Kidney (tissue), 14 donors: ENCODE data around the gene EGLN2. TPM values are rescaled to one million over a fixed set of nuclear protein-coding genes. Genes with fewer than 3 reads are reported as not detected.
A peak's percentile ranks its signal among the peaks of the same experiment; 100 is the strongest.

Experiments
- DNase-seq, 5 donors: peaks; one replicate each; pipeline ENCODE4 v3.0.0-alpha.2; 2013 to 2020
- FAIRE-seq: peaks from 2 replicates; lab custom pipeline; 2012; peaks lifted over from hg19 to GRCh38; lab: Jason Lieb, UNC
- H3K27ac ChIP-seq, 2 donors: one replicate each; pipeline ENCODE4 v1.7.0; 2013; ENCODE audit warnings: low read depth in 2 of 2, low read length in 2 of 2, inconsistent platforms in 1 of 2
- H3K27me3 ChIP-seq: one replicate; pipeline ENCODE4 v1.7.1; 2013; ENCODE audit warnings: low read length, inconsistent platforms; ENCODE audit not compliant: control insufficient read depth, insufficient read depth
- H3K36me3 ChIP-seq, 3 donors: one replicate each; pipeline versions ENCODE4 v1.7.0 to v1.7.1; 2013; ENCODE audit warnings: low read length in 3 of 3, control low read depth in 1 of 3, inconsistent platforms in 1 of 3; ENCODE audit not compliant: insufficient read depth in 3 of 3, control insufficient read depth in 2 of 3
- H3K4me1 ChIP-seq, 3 donors: one replicate each; pipeline versions ENCODE4 v1.7.0 to v1.7.1; 2013; ENCODE audit warnings: low read length in 3 of 3, inconsistent platforms in 1 of 3, low read depth in 1 of 3; ENCODE audit not compliant: control insufficient read depth in 2 of 3, insufficient read depth in 2 of 3
- H3K4me3 ChIP-seq, 3 donors: one replicate each; pipeline versions ENCODE4 v1.7.0 to v1.8.1; 2013; ENCODE audit warnings: low read length in 3 of 3, control low read depth in 1 of 3, inconsistent platforms in 1 of 3
- H3K9ac ChIP-seq, 3 donors: one replicate each; pipeline versions ENCODE4 v1.7.0 to v1.7.1; 2013; ENCODE audit warnings: low read length in 3 of 3, control low read depth in 1 of 3, inconsistent platforms in 1 of 3
- H3K9me3 ChIP-seq, 3 donors: one replicate each; pipeline versions ENCODE4 v1.7.0 to v1.7.1; 2013; ENCODE audit warnings: low read length in 3 of 3, control low read depth in 1 of 3, inconsistent platforms in 1 of 3; ENCODE audit not compliant: control insufficient read depth in 2 of 3, insufficient read depth in 1 of 3
- CTCF ChIP-seq: IDR thresholded peaks from 3 replicates; pipeline ENCODE4 v1.5.1; 2012; ENCODE audit warnings: mild to moderate bottlenecking, moderate library complexity, borderline replicate concordance; ENCODE audit not compliant: insufficient read depth; ENCODE audit errors: extremely low read depth
- intact Hi-C: fragments of 100-400 bp; cut with DNase I; formaldehyde crosslinking; loops from one replicate; pipeline ENCODE4 v1.11.1; 2022
- polyA plus RNA-seq: library from polyadenylated mRNA; stranded (reverse); fragments of 350-450 nt; fragmentation: Illumina TruSeq; extraction: RNeasy Lipid Tissue Mini Kit (QIAGEN cat#74804); gene quantifications from one replicate; pipeline ENCODE4 v1.2.3, GENCODE V29; 2014; ENCODE audit warnings: low read depth, low replicate concordance; ENCODE audit not compliant: insufficient read depth
- total RNA-seq: library from RNA; stranded (reverse); fragmentation: NEBNext Ultra II Directional; extraction: Animal tissue kit (Norgen Biotek cat#: 25700); gene quantifications from one replicate; pipeline ENCODE4 v1.2.1, GENCODE V29; 2021
- donor health status: control.
- donor health status: control.
- donor health status: control.
- donor health status: control.
- donor health status: control.
- donor health status: DM: yes; HTN: yes; CAD: no.
- donor health status: Normal renal cell carcinoma (clear cell type).

Gene EGLN2
- total and polyA plus RNA-seq, 2 donors from 2014 or later: 96.0 to 96.3 TPM

- TF ChIP-seq CTCF: no peak
- FAIRE-seq (no peak), DNase-seq (no peak)
- H3K4me1 ChIP-seq: peaks cover 0 to 4% (median 3%) of the 10 kb centered on the region in 3 donors
- H3K27ac ChIP-seq: no peak overlapping the region
- H3K27me3 ChIP-seq: no peaks in the 10 kb centered on the region
- H3K4me3 ChIP-seq: no peak overlapping the region
- intact Hi-C loops: no loop called here
- H3K9ac ChIP-seq: no peak overlapping the region
- H3K36me3 ChIP-seq: no peaks in the 10 kb centered on the region
- no peaks in the 10 kb centered on the region for H3K9me3 ChIP-seq
These were observed 7.0 kb upstream of the EGLN2 start for GRCh38 chr19:40791996-40792395.

GRCh38 chr19:40797166-40797962, 1.6 kb upstream of the EGLN2 start:
- no peak for TF ChIP-seq CTCF
- Histone ChIP-seq H3K9ac (no peak overlapping the region), H3K27me3 (no peaks in the 10 kb centered on the region), H3K4me1 (peaks cover 0 to 30% (median 9%) of the 10 kb centered on the region in 3 donors), H3K36me3 (peaks cover 0 to 4% (median 0%) of the 10 kb centered on the region in 3 donors), H3K9me3 (no peaks in the 10 kb centered on the region), H3K27ac (peak overlapping the region; percentile 81 to 90), H3K4me3 (peak overlapping the region in 1 of 3 donors; percentile 70)
- peak in 2 of 5 donors; percentile 52 to 71 for DNase-seq
- no peak for FAIRE-seq
- intact Hi-C loops: no loop called here

GRCh38 chr19:40797963-40798682, 868 bp upstream of the EGLN2 start:
- H3K27ac ChIP-seq: peak overlapping the region; percentile 81 to 90
- peaks cover 0 to 4% (median 0%) of the 10 kb centered on the region in 3 donors for H3K36me3 ChIP-seq
- no peaks in the 10 kb centered on the region for H3K27me3 ChIP-seq
- intact Hi-C loops: no loop called here
- peak overlapping the region; percentile 72 to 81 (median 77) for H3K9ac ChIP-seq
- peak; percentile 9 for TF ChIP-seq CTCF
- H3K4me1 ChIP-seq: peaks cover 0 to 38% (median 16%) of the 10 kb centered on the region in 3 donors
- no peak for FAIRE-seq
- H3K4me3 ChIP-seq: peak overlapping the region; percentile 70 to 90 (median 81)
- no peaks in the 10 kb centered on the region for H3K9me3 ChIP-seq
- peak; percentile 71 to 93 (median 81) for DNase-seq
